IMR-90 (cell line): ENCODE data around the gene RSRC2. TPM values are rescaled to one million over a fixed set of nuclear protein-coding genes. Genes with fewer than 3 reads are reported as not detected.

ENCODE experiments used
- ATAC-seq: fragments of 200-7000 bp; cut with Tn5 transposase; 2 replicates; pipeline ENCODE4 v1.9.1; 2020; ENCODE audit warnings: low read depth, mild to moderate bottlenecking, moderate library complexity
- BruUV-seq: library from RNA; stranded (reverse); fragments of 400-500 nt; replicated peaks from 2 replicates; lab custom pipeline; 2021; lab: Mats Ljungman, UMichigan
- CTCF ChIA-PET: fragments of 300-600 bp; formaldehyde crosslinking; extraction: SDS; loops from one replicate; lab custom pipeline; 2021; ENCODE audit warnings: antibody characterized with exemption; lab: Yijun Ruan, JAX
- POLR2A ChIA-PET: fragments of 300-600 bp; sonication (Branson Sonifier 250); formaldehyde crosslinking; loops from one replicate; lab custom pipeline; 2022; ENCODE audit warnings: antibody characterized with exemption; ENCODE audit not compliant: unreplicated experiment; lab: Charles Lee
- DNase-seq: peaks from one replicate; pipeline ENCODE4 v3.0.0; 2013
- H2AFZ ChIP-seq: replicated peaks from 2 replicates; pipeline ENCODE3; 2013; ENCODE audit warnings: low read length, mild to moderate bottlenecking; ENCODE audit not compliant: poor library complexity
- H2AK5ac ChIP-seq: 2 replicates; pipeline ENCODE4 v1.6.1; 2013; ENCODE audit warnings: low read depth, low read length, inconsistent platforms
- H2AK9ac ChIP-seq: replicated peaks from 2 replicates; pipeline ENCODE3; 2013; ENCODE audit warnings: mild to moderate bottlenecking, low read depth, low read length, moderate library complexity; ENCODE audit not compliant: poor library complexity
- H2BK120ac ChIP-seq: 2 replicates; pipeline ENCODE4 v1.6.1; 2013; ENCODE audit warnings: low read depth, low read length, inconsistent platforms
- H2BK15ac ChIP-seq: 3 replicates; pipeline ENCODE4 v1.6.1; 2013; ENCODE audit warnings: low read depth, low read length, inconsistent platforms
- H2BK20ac ChIP-seq: 2 replicates; pipeline ENCODE4 v1.6.1; 2013; ENCODE audit warnings: low read depth, mild to moderate bottlenecking, inconsistent platforms, low read length, moderate library complexity
- H2BK5ac ChIP-seq: 2 replicates; pipeline ENCODE4 v1.6.1; 2013; ENCODE audit warnings: mild to moderate bottlenecking, low read depth, low read length, inconsistent platforms; ENCODE audit not compliant: poor library complexity, severe bottlenecking
- H3K14ac ChIP-seq: replicated peaks from 2 replicates; pipeline ENCODE4 v1.6.1; 2013; ENCODE audit warnings: low read depth, low read length, inconsistent platforms
- H3K18ac ChIP-seq: 2 replicates; pipeline ENCODE4 v1.6.1; 2013; ENCODE audit warnings: low read depth, low read length, control low read depth
- H3K23ac ChIP-seq: 2 replicates; pipeline ENCODE4 v1.6.1; 2013; ENCODE audit warnings: low read depth, low read length, inconsistent platforms
- H3K27ac ChIP-seq: 2 replicates; pipeline ENCODE4 v1.5.1; 2013; ENCODE audit warnings: mild to moderate bottlenecking, control low read depth, low read length; ENCODE audit not compliant: insufficient read depth
- H3K27me3 ChIP-seq: 2 replicates; pipeline ENCODE4 v1.6.1; 2013; ENCODE audit warnings: low read length; ENCODE audit not compliant: control insufficient read depth, insufficient read depth
- H3K36me3 ChIP-seq: 2 replicates; pipeline ENCODE4 v1.6.1; 2013; ENCODE audit warnings: low read length, mixed read lengths; ENCODE audit not compliant: control insufficient read depth, insufficient read depth
- H3K4ac ChIP-seq: 2 replicates; pipeline ENCODE4 v1.6.1; 2013; ENCODE audit warnings: low read depth, low read length, inconsistent platforms
- H3K4me1 ChIP-seq: 2 replicates; pipeline ENCODE4 v1.6.1; 2013; ENCODE audit warnings: low read length, mixed read lengths; ENCODE audit not compliant: control insufficient read depth, insufficient read depth
- H3K4me2 ChIP-seq: 2 replicates; pipeline ENCODE4 v1.6.1; 2013; ENCODE audit warnings: low read depth, mild to moderate bottlenecking, control low read depth, low read length, moderate library complexity
- H3K4me3 ChIP-seq: 2 replicates; pipeline ENCODE4 v1.5.1; 2013; ENCODE audit warnings: low read depth, mild to moderate bottlenecking, control low read depth, low read length, moderate library complexity; ENCODE audit not compliant: insufficient read depth
- H3K56ac ChIP-seq: 2 replicates; pipeline ENCODE4 v1.6.1; 2013; ENCODE audit warnings: low read length, inconsistent platforms; ENCODE audit not compliant: insufficient read depth; ENCODE audit errors: extremely low read depth
- H3K79me1 ChIP-seq, 2 experiments: 2 replicates each; pipeline ENCODE4 v1.6.1; 2013; ENCODE audit warnings: low read length in 2 of 2, inconsistent platforms in 1 of 2, low read depth in 1 of 2
- H3K9ac ChIP-seq: 2 replicates; pipeline ENCODE4 v1.6.1; 2013; ENCODE audit warnings: low read depth, low read length, control low read depth
- H3K9me1 ChIP-seq: 2 replicates; pipeline ENCODE4 v1.6.1; 2013; ENCODE audit warnings: low read length, inconsistent platforms; ENCODE audit not compliant: insufficient read depth
- H3K9me3 ChIP-seq: 2 replicates; pipeline ENCODE4 v1.6.1; 2013; ENCODE audit warnings: low read length; ENCODE audit not compliant: control insufficient read depth, insufficient read depth
- H4K20me1 ChIP-seq: 2 replicates; pipeline ENCODE4 v1.6.1; 2013; ENCODE audit warnings: low read length, inconsistent platforms; ENCODE audit not compliant: insufficient read depth
- H4K5ac ChIP-seq: 2 replicates; pipeline ENCODE4 v1.6.1; 2013; ENCODE audit warnings: mild to moderate bottlenecking, low read depth, low read length, control low read depth
- H4K8ac ChIP-seq, 2 experiments: 2 replicates each; pipeline ENCODE4 v1.6.1; 2013; ENCODE audit warnings: low read depth in 2 of 2, low read length in 2 of 2, control low read depth in 1 of 2, inconsistent platforms in 1 of 2
- H4K91ac ChIP-seq: 2 replicates; pipeline ENCODE4 v1.6.1; 2013; ENCODE audit warnings: low read depth, low read length, inconsistent platforms; ENCODE audit not compliant: insufficient read depth
- BHLHE40 ChIP-seq: fragments of 150-350 bp; IDR thresholded peaks from 2 replicates; pipeline ENCODE4 v1.6.1; 2016; ENCODE audit warnings: mild to moderate bottlenecking, low read depth, low read length
- CEBPB ChIP-seq: IDR thresholded peaks from 2 replicates; pipeline ENCODE4 v1.6.1; 2012; ENCODE audit warnings: low read depth, low read length, improper control_type of control experiment
- CHD1 ChIP-seq: IDR thresholded peaks from 2 replicates; pipeline ENCODE4 v1.6.1; 2012; ENCODE audit warnings: low read depth, low read length, improper control_type of control experiment
- CTCF ChIP-seq: conservative IDR thresholded peaks from 2 replicates; pipeline ENCODE4 v1.5.1; 2012; ENCODE audit warnings: mild to moderate bottlenecking, low read depth, low read length, improper control_type of control experiment
- MAFK ChIP-seq: IDR thresholded peaks from 2 replicates; pipeline ENCODE4 v1.6.1; 2012; ENCODE audit warnings: low read depth, low read length, improper control_type of control experiment
- MAZ ChIP-seq: IDR thresholded peaks from 2 replicates; pipeline ENCODE4 v1.6.1; 2012; ENCODE audit warnings: low read depth, mild to moderate bottlenecking, low read length, improper control_type of control experiment, moderate library complexity, borderline replicate concordance
- MXI1 ChIP-seq: IDR thresholded peaks from 2 replicates; pipeline ENCODE4 v1.6.1; 2012; ENCODE audit warnings: low read depth, mild to moderate bottlenecking, low read length, moderate library complexity, borderline replicate concordance
- NFE2L2 ChIP-seq: fragments of 150-350 bp; IDR thresholded peaks from 2 replicates; pipeline ENCODE4 v1.6.1; 2016; ENCODE audit warnings: low read depth, mild to moderate bottlenecking, low read length
- POLR2A ChIP-seq: IDR thresholded peaks from 2 replicates; pipeline ENCODE4 v1.6.1; 2012; ENCODE audit warnings: mild to moderate bottlenecking, low read depth, low read length
- RAD21 ChIP-seq: IDR thresholded peaks from 2 replicates; pipeline ENCODE4 v1.6.1; 2012; ENCODE audit warnings: low read length, improper control_type of control experiment
- RFX5 ChIP-seq: IDR thresholded peaks from 2 replicates; pipeline ENCODE4 v1.8.0; 2012; ENCODE audit warnings: low read depth, mild to moderate bottlenecking, low read length, moderate library complexity
- SMC3 ChIP-seq: fragments of 150-350 bp; IDR thresholded peaks from 2 replicates; pipeline ENCODE4 v1.6.1; 2016; ENCODE audit warnings: low read depth, mild to moderate bottlenecking, antibody characterized with exemption, low read length, moderate library complexity
- USF2 ChIP-seq: fragments of 150-350 bp; IDR thresholded peaks from 2 replicates; pipeline ENCODE4 v1.6.1; 2017; ENCODE audit warnings: mild to moderate bottlenecking, antibody characterized with exemption, low read length, low read depth
- WGBS, 2 experiments: methylation state at CpG; one replicate each; pipeline versions ENCODE4 v1.1.5 to v1.1.7; 2013; ENCODE audit warnings: missing lambda C conversion rate in 2 of 2; ENCODE audit not compliant: insufficient read length in 1 of 2; ENCODE audit errors: extremely low coverage in 2 of 2; 5-methylcytosine and 5-hydroxymethylcytosine counted together
- dilution Hi-C: fragments of 300-500 bp; cut with HindIII; formaldehyde crosslinking; loops from one replicate; pipeline ENCODE4 v1.14.3; 2018; ENCODE audit warnings: low sequenced_read_pairs; ENCODE audit not compliant: unreplicated experiment
- in situ Hi-C: fragments of 300-500 bp; cut with MboI; formaldehyde crosslinking; loops from 3 replicates; pipeline ENCODE4 v1.14.3; 2019; ENCODE audit warnings: low sequenced_read_pairs, inconsistent platforms, mixed read lengths
- intact Hi-C: fragments of 100-400 bp; cut with micrococcal nuclease; formaldehyde crosslinking; loops from 2 replicates; pipeline ENCODE4 v1.10.0; 2022
- polyA plus RNA-seq, 3 experiments: library from polyadenylated mRNA; depleted of rRNA; stranded (reverse); fragments of >200 nt; gene quantifications; 2 replicates each; pipeline ENCODE4 v1.2.3, GENCODE V29; 2012; ENCODE audit warnings: low replicate concordance in 1 of 3
- total RNA-seq: library from RNA; depleted of rRNA; stranded (reverse); fragments of >200 nt; gene quantifications from 2 replicates; pipeline ENCODE4 v1.2.3, GENCODE V29; 2012

RSRC2 gene
- total and polyA plus RNA-seq, 2 of the 4 experiments (the other 2 are of a cell fraction), result 18.6 to 31.5 TPM

- 0 out of 2 replicates have a peak, but pooled peaks have one; percentile 7 for TF ChIP-seq RFX5
- TF ChIP-seq USF2, result no peak
- TF ChIP-seq RAD21, result no peak
- TF ChIP-seq MAZ, result peak; percentile 98
Observed at GRCh38 chr12:122526683-122527477, at the start of gene RSRC2, which contains the start of gene KNTC1 (continued).

DNA sequence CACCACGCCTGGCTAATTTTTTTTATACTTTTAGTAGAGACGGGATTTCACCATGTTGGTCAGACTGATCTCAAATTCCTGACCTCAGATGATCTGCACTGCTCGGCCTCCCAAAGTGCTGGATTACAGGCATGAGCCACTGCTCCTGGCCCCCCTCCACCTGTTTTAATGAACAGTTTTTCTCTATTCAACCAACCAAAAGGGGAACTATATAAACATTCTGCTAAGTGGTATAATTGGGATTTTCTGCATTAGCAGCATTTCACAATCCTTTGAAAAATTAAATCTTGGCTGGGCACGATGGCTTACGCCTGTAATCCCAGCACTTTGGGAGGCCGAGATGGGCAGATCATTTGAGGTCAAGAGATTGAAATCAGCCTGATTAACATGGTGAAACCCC, 45.1 kb upstream of the RSRC2 start:
- no CpG with 5 or more reads among the region's 6 CpGs for WGBS, 2 experiments
- no peaks in the 10 kb centered on the region for H4K20me1 ChIP-seq
- H4K5ac ChIP-seq, result no peak overlapping the region
- H2BK20ac ChIP-seq, result no peak overlapping the region
- H4K91ac ChIP-seq, result no peak overlapping the region
- 0 out of 2 replicates have a peak, but pooled peaks cover 2% of the 10 kb centered on the region for H3K9me1 ChIP-seq
- peaks cover 15% of the 10 kb centered on the region for H3K36me3 ChIP-seq
- no peak overlapping the region for H4K8ac ChIP-seq
- no peak overlapping the region for H2AK5ac ChIP-seq
- dilution Hi-C loops, result no loop called here
- H3K27me3 ChIP-seq, result no peaks in the 10 kb centered on the region
- H3K23ac ChIP-seq, result no peak overlapping the region
- peaks cover 0 to 5% of the 10 kb centered on the region in 2 experiments; a peak in 1 of 4 replicates for H3K79me1 ChIP-seq
- no peak overlapping the region for H2AFZ ChIP-seq
- ATAC-seq, result no peak
- no peak overlapping the region for H2BK120ac ChIP-seq
- H3K4me1 ChIP-seq, result no peaks in the 10 kb centered on the region; the same call in 1 of the 2 replicates
- no peak overlapping the region for H3K4ac ChIP-seq
- H3K56ac ChIP-seq, result no peak overlapping the region
- H3K14ac ChIP-seq, result no peak overlapping the region
- POLR2A ChIA-PET, result no interaction called here
- no peak for TF ChIP-seq SMC3
- no peak for TF ChIP-seq POLR2A
- TF ChIP-seq CHD1, result no peak
- no peak for TF ChIP-seq BHLHE40
- TF ChIP-seq MAFK, result no peak
- no peak for TF ChIP-seq CTCF
- no peak for TF ChIP-seq USF2
- TF ChIP-seq RFX5, result no peak
- no peak for TF ChIP-seq MXI1
- no peak for TF ChIP-seq CEBPB
- TF ChIP-seq NFE2L2, result no peak
- in situ Hi-C loops, result no loop called here
- no peak overlapping the region for H2BK15ac ChIP-seq
- H3K9ac ChIP-seq, result no peak overlapping the region
- no peak overlapping the region for H3K4me3 ChIP-seq
- intact Hi-C loops, result no loop called here
- no peak for DNase-seq
- no TSS peak for BruUV-seq
- CTCF ChIA-PET, result interaction anchor here (0.6 kb wide), 1 partner anchor 247 kb away, joined by 3 read pairs; no protein-coding TSS in a partner anchor
- no peak overlapping the region for H3K27ac ChIP-seq
- H3K4me2 ChIP-seq, result no peak overlapping the region
- H2AK9ac ChIP-seq, result no peak overlapping the region
- no peaks in the 10 kb centered on the region for H3K9me3 ChIP-seq
- H2BK5ac ChIP-seq, result no peak overlapping the region
- H3K18ac ChIP-seq, result no peak overlapping the region
